Measurements from ENCODE around the gene TOR3A.

The TOR3A gene

GRCh38 chr1:179090923-179091322, 9.1 kb downstream of the TOR3A start:
- no peak for DNase-seq (ENCODE audit: low read depth)

GRCh38 chr1:179091691-179092165, 9.9 kb downstream of the TOR3A start:
- peak; percentile 70 for DNase-seq (ENCODE audit: low read depth)
- H3K4me3 ChIP-seq (ENCODE audit: low read depth, low read length) = no peak overlapping the region
- TF ChIP-seq MAX (IDR thresholded peaks at IDR 0.05; ENCODE audit: low read depth, low read length) = no peak
- TF ChIP-seq CTCF (IDR thresholded peaks at IDR 0.05; ENCODE audit: low read depth, low read length) = no peak
- no peak for TF ChIP-seq MYC (IDR thresholded peaks at IDR 0.05; ENCODE audit: low read depth, low read length)
- TF ChIP-seq POLR2A (IDR thresholded peaks at IDR 0.05; ENCODE audit: extremely low read depth, insufficient read length) = no peak

More at GRCh38 chr1:179090923-179091322, 9.1 kb downstream of the TOR3A start:
- TF ChIP-seq POLR2A (IDR thresholded peaks at IDR 0.05; ENCODE audit: extremely low read depth, insufficient read length) = no peak
- TF ChIP-seq MAX (IDR thresholded peaks at IDR 0.05; ENCODE audit: low read depth, low read length) = no peak
- no peak for TF ChIP-seq CTCF (IDR thresholded peaks at IDR 0.05; ENCODE audit: low read depth, low read length)
- TF ChIP-seq MYC (IDR thresholded peaks at IDR 0.05; ENCODE audit: low read depth, low read length) = no peak
- no peak overlapping the region for H3K4me3 ChIP-seq (ENCODE audit: low read depth, low read length)

GRCh38 chr1:179092896-179093461, 11.1 kb downstream of the TOR3A start:
- no peak overlapping the region for H3K4me3 ChIP-seq (ENCODE audit: low read depth, low read length)
- no peak for DNase-seq (ENCODE audit: low read depth)
- no peak for TF ChIP-seq POLR2A (IDR thresholded peaks at IDR 0.05; ENCODE audit: extremely low read depth, insufficient read length)
- TF ChIP-seq MYC (IDR thresholded peaks at IDR 0.05; ENCODE audit: low read depth, low read length) = no peak

- no peak overlapping the region for H3K4me3 ChIP-seq (ENCODE audit: low read depth, low read length)
- no peak for DNase-seq (ENCODE audit: low read depth)
- no peak for TF ChIP-seq CTCF (IDR thresholded peaks at IDR 0.05; ENCODE audit: low read depth, low read length)
- TF ChIP-seq MYC (IDR thresholded peaks at IDR 0.05; ENCODE audit: low read depth, low read length) = no peak
- no peak for TF ChIP-seq MAX (IDR thresholded peaks at IDR 0.05; ENCODE audit: low read depth, low read length)
- TF ChIP-seq POLR2A (IDR thresholded peaks at IDR 0.05; ENCODE audit: extremely low read depth, insufficient read length) = no peak
Observed at GRCh38 chr1:179094818-179095217, 12.9 kb downstream of the TOR3A start.

- TF ChIP-seq MYC (IDR thresholded peaks at IDR 0.05; ENCODE audit: low read depth, low read length) (no peak), CTCF (IDR thresholded peaks at IDR 0.05; ENCODE audit: low read depth, low read length) (no peak), POLR2A (IDR thresholded peaks at IDR 0.05; ENCODE audit: extremely low read depth, insufficient read length) (no peak), MAX (IDR thresholded peaks at IDR 0.05; ENCODE audit: low read depth, low read length) (no peak)
- DNase-seq (ENCODE audit: low read depth) = no peak
- no peak overlapping the region for H3K4me3 ChIP-seq (ENCODE audit: low read depth, low read length)
Observed at GRCh38 chr1:179095377-179095776, 13.5 kb downstream of the TOR3A start.

- H3K4me3 ChIP-seq (ENCODE audit: low read depth, low read length) = no peak overlapping the region
- no peak for TF ChIP-seq MAX (IDR thresholded peaks at IDR 0.05; ENCODE audit: low read depth, low read length)
- TF ChIP-seq CTCF (IDR thresholded peaks at IDR 0.05; ENCODE audit: low read depth, low read length) = no peak
- DNase-seq (ENCODE audit: low read depth) = no peak
Observed at GRCh38 chr1:179095924-179096323, 14.1 kb downstream of the TOR3A start.
